GM10266 (cell line): Measurements from ENCODE around the gene GRIA1.

ENCODE experiments used
- DNase-seq: peaks from one replicate; pipeline ENCODE4 v3.0.0; 2012; ENCODE audit errors: extremely low spot score
- TF ChIP-seq, protein P1 (sequence below): IDR thresholded peaks from 2 replicates; pipeline ENCODE4 v1.5.1; 2012; ENCODE audit warnings: mild to moderate bottlenecking, low read depth; ENCODE audit not compliant: control insufficient read depth, insufficient read depth; ENCODE audit errors: missing control alignments

GRIA1 gene

DNA sequence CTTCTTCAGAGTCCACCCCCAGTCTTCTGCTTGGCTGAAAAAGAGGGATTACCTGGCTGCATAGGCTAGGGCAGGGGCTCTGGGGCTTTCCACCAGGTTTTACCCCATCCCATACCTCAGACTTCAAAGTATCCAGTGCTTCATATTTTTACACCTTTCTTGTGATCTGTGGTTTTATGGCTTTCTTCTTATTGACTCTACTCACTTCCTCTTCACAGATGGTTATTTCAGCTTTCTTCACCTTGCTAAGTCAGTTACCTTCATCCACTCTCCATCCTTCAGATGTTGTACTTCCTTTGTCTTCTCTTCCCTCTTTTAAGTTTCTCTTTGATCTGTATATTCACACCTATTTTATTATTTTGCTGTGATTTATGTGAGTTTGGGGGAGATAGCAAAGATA is 104.3 kb downstream of the GRIA1 start:
- no peak for DNase-seq
- TF ChIP-seq, protein P1, sequence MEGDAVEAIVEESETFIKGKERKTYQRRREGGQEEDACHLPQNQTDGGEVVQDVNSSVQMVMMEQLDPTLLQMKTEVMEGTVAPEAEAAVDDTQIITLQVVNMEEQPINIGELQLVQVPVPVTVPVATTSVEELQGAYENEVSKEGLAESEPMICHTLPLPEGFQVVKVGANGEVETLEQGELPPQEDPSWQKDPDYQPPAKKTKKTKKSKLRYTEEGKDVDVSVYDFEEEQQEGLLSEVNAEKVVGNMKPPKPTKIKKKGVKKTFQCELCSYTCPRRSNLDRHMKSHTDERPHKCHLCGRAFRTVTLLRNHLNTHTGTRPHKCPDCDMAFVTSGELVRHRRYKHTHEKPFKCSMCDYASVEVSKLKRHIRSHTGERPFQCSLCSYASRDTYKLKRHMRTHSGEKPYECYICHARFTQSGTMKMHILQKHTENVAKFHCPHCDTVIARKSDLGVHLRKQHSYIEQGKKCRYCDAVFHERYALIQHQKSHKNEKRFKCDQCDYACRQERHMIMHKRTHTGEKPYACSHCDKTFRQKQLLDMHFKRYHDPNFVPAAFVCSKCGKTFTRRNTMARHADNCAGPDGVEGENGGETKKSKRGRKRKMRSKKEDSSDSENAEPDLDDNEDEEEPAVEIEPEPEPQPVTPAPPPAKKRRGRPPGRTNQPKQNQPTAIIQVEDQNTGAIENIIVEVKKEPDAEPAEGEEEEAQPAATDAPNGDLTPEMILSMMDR, result no peak

- TF ChIP-seq, protein P1, result no peak
- no peak for DNase-seq
Measured at GRCh38 chr5:153598099-153598498, 107.6 kb downstream of the GRIA1 start.

GRCh38 chr5:153601377-153601776 is 110.9 kb downstream of the GRIA1 start:
- DNase-seq, result no peak
- TF ChIP-seq, protein P1, result no peak

- no peak for DNase-seq
- TF ChIP-seq, protein P1, result no peak
Measured at GRCh38 chr5:153605386-153605785, 114.9 kb downstream of the GRIA1 start.

GRCh38 chr5:153610009-153610408 is 119.5 kb downstream of the GRIA1 start:
- TF ChIP-seq, protein P1, result no peak
- DNase-seq, result no peak

DNA sequence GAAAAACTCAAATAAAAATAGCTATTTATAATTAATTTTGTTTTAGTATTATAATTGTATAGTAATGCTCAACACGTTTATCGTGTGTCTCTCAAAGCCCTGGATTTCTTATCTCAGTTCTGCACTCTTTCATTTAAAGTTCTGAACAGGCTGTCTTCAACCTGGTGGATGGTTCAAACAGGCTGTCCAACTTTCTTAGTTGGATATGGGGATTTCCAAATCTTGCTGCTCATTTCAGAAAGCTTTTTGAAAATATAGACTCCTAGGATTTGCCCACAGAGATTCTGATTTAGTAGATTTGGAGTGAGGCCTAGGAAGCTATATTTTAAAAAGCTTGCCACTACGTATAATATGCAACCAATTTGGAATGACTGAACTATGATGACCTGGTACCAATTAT is 120.3 kb downstream of the GRIA1 start:
- no peak for DNase-seq
- TF ChIP-seq, protein P1, result no peak

DNA sequence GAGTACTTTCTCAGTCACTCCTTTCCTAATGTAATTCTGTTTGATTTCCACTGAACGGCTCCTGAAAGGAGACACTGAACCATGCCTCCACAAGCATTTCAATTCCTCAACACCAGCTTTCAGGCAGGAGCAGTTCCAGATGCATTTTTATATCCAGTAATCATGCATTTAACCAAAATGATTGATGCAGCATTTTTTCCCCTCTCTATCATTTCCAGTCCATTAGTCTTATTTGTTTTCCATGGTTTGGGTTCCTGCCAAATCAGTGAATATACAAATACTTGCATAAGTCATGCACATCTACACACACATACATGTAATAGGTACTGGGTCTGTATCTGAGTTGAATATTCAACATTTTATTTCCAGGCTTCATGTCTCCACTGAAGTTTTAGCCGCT is 122.7 kb downstream of the GRIA1 start:
- DNase-seq, result no peak
- TF ChIP-seq, protein P1, result no peak
